Stimulated activated naive CD8-positive, alpha-beta T cell treated with anti-CD3 and anti-CD28 coated beads, Interleukin-15, amount 100 ng/mL, for 72 hours (primary cell): ENCODE results near the gene ANKRD55.
"Not testable (repeated sequence)": the region's sequence is repeated elsewhere in the genome, so short reads cannot be mapped to it uniquely, and the experiment has no call there.

Experiments
- ATAC-seq: fragments of 150-1000 bp; cut with Tn5 transposase; 2 replicates; pipeline ENCODE4 v1.10.0; 2021; ENCODE audit warnings: mild to moderate bottlenecking, moderate library complexity
- DNase-seq, 2 donors: peaks; one replicate each; pipeline ENCODE4 v3.0.0; 2021 to 2022
- H3K27ac Mint-ChIP-seq, 2 donors: one replicate each; pipeline ENCODE4 v1.8.0; 2022; ENCODE audit warnings: mild to moderate bottlenecking in 2 of 2, mixed read lengths in 2 of 2, moderate library complexity in 2 of 2
- H3K27me3 Mint-ChIP-seq: one replicate; pipeline ENCODE4 v1.8.0; 2022; ENCODE audit warnings: mixed read lengths
- H3K4me1 Mint-ChIP-seq: one replicate; pipeline ENCODE4 v1.8.0; 2022; ENCODE audit warnings: mild to moderate bottlenecking, mixed read lengths
- H3K4me3 Mint-ChIP-seq, 2 donors: one replicate each; pipeline ENCODE4 v1.8.0; 2022; ENCODE audit warnings: mild to moderate bottlenecking in 2 of 2, mixed read lengths in 2 of 2, moderate library complexity in 1 of 2
- H3K9me3 Mint-ChIP-seq, 2 donors: one replicate each; pipeline ENCODE4 v1.8.0; 2022; ENCODE audit warnings: mixed read lengths in 2 of 2

Gene ANKRD55

GRCh38 chr5:56233230-56233629, at the start of gene ANKRD55:
ANKRD55 (minus strand) TSS chr5:56233330; CDS start chr5:56232913, 417 bp downstream.
- ATAC-seq, result no peak
- H3K9me3 Mint-ChIP-seq, result no peaks in the 10 kb centered on the region
- no peaks in the 10 kb centered on the region for H3K4me1 Mint-ChIP-seq
- peaks cover 26% of the 10 kb centered on the region for H3K27me3 Mint-ChIP-seq
- DNase-seq, result no peak
- H3K27ac Mint-ChIP-seq, result no peak within 1 kb of the TSS
- no peak within 1 kb of the TSS for H3K4me3 Mint-ChIP-seq

DNA sequence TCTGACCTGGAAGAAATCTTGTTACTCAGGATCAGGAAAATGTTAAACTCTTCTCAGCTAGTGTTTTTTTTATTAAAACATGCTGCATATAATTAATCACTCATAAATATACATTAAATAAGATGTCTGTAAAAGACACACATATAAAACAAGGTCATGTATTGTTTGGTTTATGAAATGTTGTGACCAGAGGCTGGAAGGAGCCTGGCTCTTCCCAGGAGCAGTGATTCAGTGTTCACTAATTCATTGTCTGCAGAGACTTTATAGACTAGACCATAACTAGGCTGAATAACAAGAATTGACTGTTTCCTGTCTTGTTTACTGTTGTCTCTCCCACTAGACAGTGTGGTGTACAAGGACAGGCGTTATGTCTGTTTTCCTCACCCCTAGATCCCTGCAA, 49.1 kb upstream of the ANKRD55 start:
- no peaks in the 10 kb centered on the region for H3K9me3 Mint-ChIP-seq
- H3K27ac Mint-ChIP-seq, result no peak overlapping the region
- H3K4me3 Mint-ChIP-seq, result no peak overlapping the region
- ATAC-seq (no peak), DNase-seq (no peak)
- H3K4me1 Mint-ChIP-seq, result no peaks in the 10 kb centered on the region
- no peaks in the 10 kb centered on the region for H3K27me3 Mint-ChIP-seq

- no peak for ATAC-seq
- no peak for DNase-seq
- Mint-ChIP-seq H3K9me3 (no peaks in the 10 kb centered on the region), H3K4me1 (no peaks in the 10 kb centered on the region), H3K4me3 (no peak overlapping the region), H3K27ac (no peak overlapping the region), H3K27me3 (no peaks in the 10 kb centered on the region)
Observed at GRCh38 chr5:56281489-56282165, 48.5 kb upstream of the ANKRD55 start.

- no peaks in the 10 kb centered on the region for H3K4me1 Mint-ChIP-seq
- DNase-seq (no peak), ATAC-seq (no peak)
- H3K9me3 Mint-ChIP-seq, result peaks cover 0 to 3% of the 10 kb centered on the region in 2 donors
- H3K27ac Mint-ChIP-seq, result no peak overlapping the region
- no peak overlapping the region for H3K4me3 Mint-ChIP-seq
- H3K27me3 Mint-ChIP-seq, result no peaks in the 10 kb centered on the region
Observed at GRCh38 chr5:56279979-56280378, 46.8 kb upstream of the ANKRD55 start.

DNA sequence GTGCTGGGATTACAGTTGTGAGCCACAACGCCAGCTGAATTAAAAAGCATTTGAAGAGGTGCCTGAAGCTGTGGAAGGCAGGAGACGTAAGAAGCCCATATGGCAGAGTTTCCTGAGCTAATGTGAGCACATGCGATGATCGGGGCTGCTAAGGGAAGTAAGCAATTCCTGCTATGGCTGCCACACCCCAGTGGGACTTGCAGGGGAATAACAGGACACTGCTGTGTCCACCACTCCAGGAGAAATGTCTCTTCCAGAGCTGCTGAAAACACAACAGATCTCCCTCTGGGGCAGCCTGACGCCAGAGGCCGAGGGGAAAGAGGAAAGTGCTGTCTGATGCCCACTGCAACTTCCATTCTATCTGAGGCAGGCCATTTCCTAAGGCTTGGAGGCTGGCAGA, 46.2 kb upstream of the ANKRD55 start:
- ATAC-seq, result no peak
- peaks cover 0 to 3% of the 10 kb centered on the region in 2 donors for H3K9me3 Mint-ChIP-seq
- no peak overlapping the region for H3K27ac Mint-ChIP-seq
- H3K4me1 Mint-ChIP-seq, result no peaks in the 10 kb centered on the region
- no peak for DNase-seq
- no peaks in the 10 kb centered on the region for H3K27me3 Mint-ChIP-seq
- no peak overlapping the region for H3K4me3 Mint-ChIP-seq

- H3K9me3 Mint-ChIP-seq, result peaks cover 0 to 3% of the 10 kb centered on the region in 2 donors
- ATAC-seq (no peak), DNase-seq (no peak)
- H3K27ac Mint-ChIP-seq, result no peak overlapping the region
- H3K4me1 Mint-ChIP-seq, result no peaks in the 10 kb centered on the region
- H3K4me3 Mint-ChIP-seq, result no peak overlapping the region
- H3K27me3 Mint-ChIP-seq, result no peaks in the 10 kb centered on the region
Observed at GRCh38 chr5:56278335-56278753, 45.2 kb upstream of the ANKRD55 start.

DNA sequence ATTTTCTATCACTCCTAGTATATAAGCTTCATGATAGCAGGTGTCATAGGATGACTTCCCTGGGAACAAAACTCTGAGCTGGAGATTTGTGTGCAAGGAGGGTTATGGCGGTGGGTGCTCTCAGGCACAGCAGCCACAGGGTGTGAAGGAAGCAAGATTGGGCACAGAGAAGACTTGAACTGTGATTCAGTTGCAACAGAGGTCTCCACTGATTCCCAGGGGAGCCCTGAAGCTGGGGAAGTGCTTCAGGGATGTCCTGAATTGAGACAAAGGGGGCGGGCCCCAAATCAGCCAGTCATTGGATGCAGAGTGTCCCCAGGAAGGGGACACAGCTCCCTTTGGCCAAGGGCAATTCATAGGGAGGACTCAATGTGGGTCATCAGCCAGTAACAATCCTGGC, 44.4 kb upstream of the ANKRD55 start:
- Mint-ChIP-seq H3K4me3 (no peak overlapping the region), H3K27me3 (no peaks in the 10 kb centered on the region), H3K9me3 (peaks cover 0 to 3% of the 10 kb centered on the region in 2 donors), H3K4me1 (no peaks in the 10 kb centered on the region), H3K27ac (no peak overlapping the region)
- ATAC-seq (no peak), DNase-seq (no peak)

DNA sequence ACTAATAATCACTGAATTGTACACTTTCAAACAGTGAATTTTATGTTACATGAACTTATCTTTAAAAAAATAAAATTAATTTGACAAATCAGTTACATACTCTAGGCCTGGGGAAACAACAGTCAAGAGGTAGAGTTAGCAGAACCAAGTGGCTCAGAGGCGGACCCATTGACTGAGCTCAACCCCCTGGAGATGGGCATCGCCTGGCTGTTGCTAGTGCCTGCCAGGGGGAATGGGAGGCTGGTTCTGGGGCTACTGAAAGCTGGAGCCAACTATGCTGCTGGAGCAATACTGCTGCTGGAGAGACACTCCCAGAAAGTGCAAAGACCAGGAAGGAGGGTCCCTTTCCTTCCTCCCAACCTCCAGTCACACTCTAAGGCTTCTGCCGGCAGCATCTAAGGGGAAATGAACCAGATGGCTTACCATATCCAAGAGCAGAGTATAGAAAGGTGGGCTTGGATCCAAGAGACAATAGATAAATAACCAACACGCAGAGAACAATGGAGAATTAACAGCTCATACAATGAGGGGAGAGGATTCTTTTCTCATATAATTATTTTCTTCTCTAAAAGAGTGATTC, 40.3 kb upstream of the ANKRD55 start:
- peaks cover 0 to 3% of the 10 kb centered on the region in 2 donors for H3K9me3 Mint-ChIP-seq
- no peaks in the 10 kb centered on the region for H3K27me3 Mint-ChIP-seq
- ATAC-seq (no peak), DNase-seq (no peak)
- H3K4me1 Mint-ChIP-seq, result peaks cover 22% of the 10 kb centered on the region
- no peak overlapping the region for H3K4me3 Mint-ChIP-seq
- H3K27ac Mint-ChIP-seq, result no peak overlapping the region

- no peak overlapping the region for H3K4me3 Mint-ChIP-seq
- no peaks in the 10 kb centered on the region for H3K27me3 Mint-ChIP-seq
- ATAC-seq (no peak), DNase-seq (no peak)
- H3K9me3 Mint-ChIP-seq, result peaks cover 0 to 3% of the 10 kb centered on the region in 2 donors
- H3K27ac Mint-ChIP-seq, result no peak overlapping the region
- H3K4me1 Mint-ChIP-seq, result peaks cover 22% of the 10 kb centered on the region
Observed at GRCh38 chr5:56272765-56273164, 39.6 kb upstream of the ANKRD55 start.

DNA sequence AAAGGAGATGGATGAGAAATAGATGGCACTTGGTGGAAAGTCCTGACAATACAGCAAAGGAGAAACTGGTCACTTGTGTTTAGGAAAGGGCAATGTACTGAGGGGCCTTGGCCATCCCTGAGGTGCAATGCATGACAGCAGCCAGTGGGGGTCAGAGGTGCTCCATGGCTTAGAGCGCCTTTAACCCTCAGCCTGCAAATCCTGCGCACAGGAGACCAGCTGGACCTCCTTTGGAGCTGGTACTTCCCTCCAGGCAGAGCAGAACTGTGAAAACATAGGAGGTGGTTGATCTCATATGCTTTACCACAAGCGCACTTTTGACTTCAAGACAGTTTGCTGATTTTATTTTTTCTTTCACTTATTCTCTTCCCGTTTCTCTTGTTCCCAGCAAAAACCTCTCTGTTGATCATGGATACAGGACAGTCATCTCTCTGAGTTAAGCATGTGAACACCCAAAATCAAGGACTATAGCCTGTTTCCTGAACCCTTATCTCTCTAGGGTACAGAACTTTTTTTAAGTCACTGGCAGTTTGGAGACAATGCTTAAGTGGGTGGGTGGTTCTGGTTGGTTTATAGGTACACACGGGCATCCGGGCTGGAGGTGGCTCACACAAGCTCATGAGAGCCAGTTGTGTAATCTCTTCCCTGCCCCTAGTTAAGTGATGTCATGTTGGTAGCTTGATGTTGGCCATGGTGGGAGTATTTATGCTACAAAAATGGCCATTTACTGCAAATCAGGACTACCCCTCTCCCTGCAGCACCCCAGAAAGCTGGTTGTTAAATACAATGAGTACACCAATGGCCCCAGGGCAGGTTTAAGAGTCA, 37.6 kb upstream of the ANKRD55 start:
- Mint-ChIP-seq H3K4me1 (peaks cover 22% of the 10 kb centered on the region), H3K27me3 (no peaks in the 10 kb centered on the region), H3K27ac (peak overlapping the region; percentile 7 to 42), H3K4me3 (no peak overlapping the region), H3K9me3 (no peaks in the 10 kb centered on the region)
- peak; percentile 98 for ATAC-seq
- DNase-seq, result peak; percentile 70 to 76

- ATAC-seq (peak; percentile 45), DNase-seq (no peak)
- Mint-ChIP-seq H3K9me3 (no peaks in the 10 kb centered on the region), H3K4me3 (no peak overlapping the region), H3K27ac (no peak overlapping the region), H3K27me3 (no peaks in the 10 kb centered on the region), H3K4me1 (peaks cover 22% of the 10 kb centered on the region)
Observed at GRCh38 chr5:56270058-56270457, 36.9 kb upstream of the ANKRD55 start.

- Mint-ChIP-seq H3K27ac (peak overlapping the region in 1 of 2 donors; percentile 3), H3K4me3 (peak overlapping the region in 1 of 2 donors; percentile 38), H3K4me1 (peaks cover 22% of the 10 kb centered on the region), H3K9me3 (no peaks in the 10 kb centered on the region), H3K27me3 (no peaks in the 10 kb centered on the region)
- peak; percentile 19 to 37 for DNase-seq
- ATAC-seq, result peak; percentile 68
Observed at GRCh38 chr5:56269216-56269927, 36.2 kb upstream of the ANKRD55 start.

- not testable (repeated sequence) for H3K27ac Mint-ChIP-seq, DNase-seq, H3K4me3 Mint-ChIP-seq, H3K27me3 Mint-ChIP-seq, ATAC-seq, H3K9me3 Mint-ChIP-seq
- H3K4me1 Mint-ChIP-seq, result peaks cover 22% of the 10 kb centered on the region
Observed at GRCh38 chr5:56268707-56269106, 35.6 kb upstream of the ANKRD55 start.

DNA sequence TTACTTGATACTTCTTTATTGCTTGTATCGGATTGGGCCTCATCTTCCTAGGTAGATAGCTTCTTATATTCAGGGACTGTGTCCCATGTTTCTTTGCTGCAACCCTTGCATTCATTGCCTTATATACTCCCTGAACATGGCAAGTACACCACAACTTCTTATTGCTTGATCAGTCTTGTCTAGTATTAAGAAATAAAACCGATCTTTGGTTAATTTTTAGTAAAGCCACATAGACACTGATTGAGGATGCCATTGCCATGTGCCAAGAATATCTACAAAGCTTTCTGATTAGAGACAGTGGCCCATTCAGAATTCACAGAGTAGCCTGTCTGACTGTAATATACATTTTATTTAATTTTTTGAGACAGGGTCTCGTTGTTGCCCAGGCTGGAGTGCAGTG, 34.7 kb upstream of the ANKRD55 start:
- ATAC-seq (no peak), DNase-seq (no peak)
- no peak overlapping the region for H3K4me3 Mint-ChIP-seq
- H3K4me1 Mint-ChIP-seq, result peaks cover 22% of the 10 kb centered on the region
- no peaks in the 10 kb centered on the region for H3K27me3 Mint-ChIP-seq
- H3K27ac Mint-ChIP-seq, result no peak overlapping the region
- no peaks in the 10 kb centered on the region for H3K9me3 Mint-ChIP-seq

GRCh38 chr5:56264417-56265025, 31.4 kb upstream of the ANKRD55 start:
- H3K4me3 Mint-ChIP-seq, result no peak overlapping the region
- peaks cover 4% of the 10 kb centered on the region for H3K4me1 Mint-ChIP-seq
- no peak overlapping the region for H3K27ac Mint-ChIP-seq
- DNase-seq, result peak; percentile 13 to 18
- H3K9me3 Mint-ChIP-seq, result no peaks in the 10 kb centered on the region
- no peak for ATAC-seq
- H3K27me3 Mint-ChIP-seq, result no peaks in the 10 kb centered on the region
